Measurements from ENCODE around the gene CRYGN. TPM values are rescaled to one million over a fixed set of nuclear protein-coding genes. Genes with fewer than 3 reads are reported as not detected.

The CRYGN gene
- total and polyA plus RNA-seq, 4 donors: under 0.01 to 0.02 TPM; not detected in 2

- TF ChIP-seq, protein P1, sequence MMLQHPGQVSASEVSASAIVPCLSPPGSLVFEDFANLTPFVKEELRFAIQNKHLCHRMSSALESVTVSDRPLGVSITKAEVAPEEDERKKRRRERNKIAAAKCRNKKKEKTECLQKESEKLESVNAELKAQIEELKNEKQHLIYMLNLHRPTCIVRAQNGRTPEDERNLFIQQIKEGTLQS (IDR thresholded peaks at IDR 0.05): no peak
- TF ChIP-seq FOXA2 (IDR thresholded peaks at IDR 0.05): no peak
- TF ChIP-seq, protein P2, sequence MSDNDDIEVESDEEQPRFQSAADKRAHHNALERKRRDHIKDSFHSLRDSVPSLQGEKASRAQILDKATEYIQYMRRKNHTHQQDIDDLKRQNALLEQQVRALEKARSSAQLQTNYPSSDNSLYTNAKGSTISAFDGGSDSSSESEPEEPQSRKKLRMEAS (IDR thresholded peaks at IDR 0.05): no peak
- TF ChIP-seq TAF1 (conservative IDR thresholded peaks at IDR 0.05): no peak
- TF ChIP-seq RAD21 (IDR thresholded peaks at IDR 0.05): no peak
- TF ChIP-seq SP1 (IDR thresholded peaks at IDR 0.05): no peak
- TF ChIP-seq FOXA1 (IDR thresholded peaks at IDR 0.05): no peak
- no peak for TF ChIP-seq NR2F2 (IDR thresholded peaks at IDR 0.05)
- TF ChIP-seq EGR1 (IDR thresholded peaks at IDR 0.05; ENCODE audit: low read depth in 2 of 2): no peak
Observed at GRCh38 chr7:151390598-151391357, 49.2 kb downstream of the CRYGN start (continued).

DNA sequence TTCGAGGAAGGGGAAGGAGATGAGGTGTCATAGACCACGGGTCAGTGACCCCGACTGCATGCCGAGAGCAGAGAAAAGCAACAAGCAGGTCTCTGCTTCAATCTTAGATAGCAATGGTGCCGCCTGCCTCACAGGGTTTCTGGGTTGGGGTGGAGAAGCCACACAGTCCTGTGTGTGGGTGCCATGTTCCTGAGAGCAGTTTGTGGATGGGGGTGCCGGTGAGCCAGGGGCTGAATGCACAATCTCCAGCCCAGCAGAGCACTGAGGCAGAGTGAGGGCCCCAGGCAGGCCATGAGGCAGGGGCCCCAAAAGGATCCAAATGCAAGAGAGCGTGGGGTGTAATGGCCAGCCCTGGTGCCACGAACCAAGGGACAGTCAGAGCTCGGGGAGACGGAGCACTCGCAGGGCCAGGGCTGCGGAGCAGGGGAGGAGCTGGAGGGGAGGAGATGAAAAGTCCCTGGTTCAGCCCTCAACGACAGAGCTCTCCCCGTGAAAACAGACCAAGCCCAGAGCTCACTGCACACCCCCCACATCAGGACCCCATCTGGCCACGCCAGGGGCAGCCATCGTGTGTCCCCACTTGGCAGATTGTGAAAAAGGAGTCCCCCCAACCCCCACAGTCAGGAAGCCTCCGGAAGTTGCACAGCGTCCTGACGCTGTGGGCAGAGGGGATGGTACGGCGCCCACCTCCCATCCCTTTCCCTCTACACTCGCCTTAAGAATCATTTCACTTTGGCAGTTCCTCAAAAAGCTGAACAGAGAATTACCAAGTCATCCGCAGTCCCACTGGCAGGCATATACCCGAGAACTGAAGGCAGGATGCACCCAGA is 50.0 kb downstream of the CRYGN start:
- no peak for DNase-seq (ENCODE audit: low spot score)
- WGBS: 84% methylated on average over 24 of the region's 24 CpGs
- TF ChIP-seq RXRA (IDR thresholded peaks at IDR 0.05) (no peak), RAD21 (IDR thresholded peaks at IDR 0.05) (no peak), REST (IDR thresholded peaks at IDR 0.05) (no peak), HNF4G (IDR thresholded peaks at IDR 0.05) (no peak), SP1 (IDR thresholded peaks at IDR 0.05) (no peak), EGR1 (IDR thresholded peaks at IDR 0.05; ENCODE audit: low read depth in 2 of 2) (no peak), FOXA1 (IDR thresholded peaks at IDR 0.05) (no peak)
- TF ChIP-seq, protein P3, sequence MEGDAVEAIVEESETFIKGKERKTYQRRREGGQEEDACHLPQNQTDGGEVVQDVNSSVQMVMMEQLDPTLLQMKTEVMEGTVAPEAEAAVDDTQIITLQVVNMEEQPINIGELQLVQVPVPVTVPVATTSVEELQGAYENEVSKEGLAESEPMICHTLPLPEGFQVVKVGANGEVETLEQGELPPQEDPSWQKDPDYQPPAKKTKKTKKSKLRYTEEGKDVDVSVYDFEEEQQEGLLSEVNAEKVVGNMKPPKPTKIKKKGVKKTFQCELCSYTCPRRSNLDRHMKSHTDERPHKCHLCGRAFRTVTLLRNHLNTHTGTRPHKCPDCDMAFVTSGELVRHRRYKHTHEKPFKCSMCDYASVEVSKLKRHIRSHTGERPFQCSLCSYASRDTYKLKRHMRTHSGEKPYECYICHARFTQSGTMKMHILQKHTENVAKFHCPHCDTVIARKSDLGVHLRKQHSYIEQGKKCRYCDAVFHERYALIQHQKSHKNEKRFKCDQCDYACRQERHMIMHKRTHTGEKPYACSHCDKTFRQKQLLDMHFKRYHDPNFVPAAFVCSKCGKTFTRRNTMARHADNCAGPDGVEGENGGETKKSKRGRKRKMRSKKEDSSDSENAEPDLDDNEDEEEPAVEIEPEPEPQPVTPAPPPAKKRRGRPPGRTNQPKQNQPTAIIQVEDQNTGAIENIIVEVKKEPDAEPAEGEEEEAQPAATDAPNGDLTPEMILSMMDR (IDR thresholded peaks at IDR 0.05; ENCODE audit: low read depth, low read length, missing input control): no peak
- TF ChIP-seq, protein P2 (IDR thresholded peaks at IDR 0.05): no peak
- Histone ChIP-seq H3K9ac (ENCODE audit: low read depth in 1 of 2, low read length in 2 of 2) (no peak overlapping the region), H3K4me3 (ENCODE audit: low read depth in 1 of 3, low read length in 3 of 3) (no peak overlapping the region), H3K36me3 (ENCODE audit: control insufficient read depth in 4 of 4, insufficient read depth in 3 of 4, low read depth in 1 of 4, low read length in 3 of 4) (no peaks in the 10 kb centered on the region), H3K4me1 (ENCODE audit: control insufficient read depth in 4 of 4, insufficient read depth in 4 of 4, low read length in 3 of 4) (no peaks in the 10 kb centered on the region), H3K27ac (ENCODE audit: low read depth in 1 of 2, low read length in 2 of 2) (no peak overlapping the region), H3K9me3 (ENCODE audit: control insufficient read depth in 4 of 4, low read length in 3 of 4) (no peaks in the 10 kb centered on the region), H3K27me3 (ENCODE audit: control insufficient read depth in 4 of 4, insufficient read depth in 4 of 4, low read length in 3 of 4) (peaks cover 0 to 2% (median 0%) of the 10 kb centered on the region in 4 donors)

Data from liver (tissue), 9 donors.